ENCODE data around the gene MGAT5B. TPM values are rescaled to one million over a fixed set of nuclear protein-coding genes. Genes with fewer than 3 reads are reported as not detected.

MGAT5B gene
- total and polyA plus RNA-seq, 8 donors: 0.10 to 1.7 (median 0.32) TPM; not detected in 4

- no peaks in the 10 kb centered on the region for H3K9me3 ChIP-seq
- no peak overlapping the region for H3K4me3 ChIP-seq
- no peak overlapping the region for H3K27ac ChIP-seq
- no peaks in the 10 kb centered on the region for H3K4me1 ChIP-seq
- intact Hi-C loops (cut with DNase I; ENCODE audit: low total_unique reads): no loop called here
- DNase-seq: no peak
- H3K36me3 ChIP-seq: no peaks in the 10 kb centered on the region
- 87 to 93% (median 89%) methylated on average over 13 to 14 of the region's 14 CpGs for WGBS, 5 donors
- H3K27me3 ChIP-seq: peaks cover 0 to 37% (median 14%) of the 10 kb centered on the region in 3 donors
- TF ChIP-seq POLR2AphosphoS5 (IDR thresholded peaks at IDR 0.05) (no peak), EP300 (IDR thresholded peaks at IDR 0.05) (no peak), CTCF (IDR thresholded peaks at IDR 0.05) (no peak), POLR2A (IDR thresholded peaks at IDR 0.05) (no peak)
These were observed 11.1 kb downstream of the MGAT5B start for GRCh38 chr17:76879254-76879653.

GRCh38 chr17:76879691-76880090 is 11.5 kb downstream of the MGAT5B start:
- H3K4me3 ChIP-seq: no peak overlapping the region
- no peaks in the 10 kb centered on the region for H3K4me1 ChIP-seq
- TF ChIP-seq POLR2A (IDR thresholded peaks at IDR 0.05) (no peak), CTCF (IDR thresholded peaks at IDR 0.05) (no peak), POLR2AphosphoS5 (IDR thresholded peaks at IDR 0.05) (no peak), EP300 (IDR thresholded peaks at IDR 0.05) (no peak)
- intact Hi-C loops (cut with DNase I; ENCODE audit: low total_unique reads): no loop called here
- DNase-seq: no peak
- no peaks in the 10 kb centered on the region for H3K36me3 ChIP-seq
- H3K27me3 ChIP-seq: peaks cover 0 to 39% (median 14%) of the 10 kb centered on the region in 3 donors
- H3K27ac ChIP-seq: no peak overlapping the region
- WGBS, 5 donors: 60 to 65% (median 62%) methylated on average over 9 to 10 of the region's 10 CpGs
- no peaks in the 10 kb centered on the region for H3K9me3 ChIP-seq

GRCh38 chr17:76880268-76880667 is 12.1 kb downstream of the MGAT5B start:
- H3K36me3 ChIP-seq: no peaks in the 10 kb centered on the region
- intact Hi-C loops (cut with DNase I; ENCODE audit: low total_unique reads): no loop called here
- no peaks in the 10 kb centered on the region for H3K4me1 ChIP-seq
- 32 to 44% (median 36%) methylated on average over 8 to 10 of the region's 10 CpGs for WGBS, 5 donors
- peaks cover 0 to 45% (median 14%) of the 10 kb centered on the region in 3 donors for H3K27me3 ChIP-seq
- TF ChIP-seq POLR2A (IDR thresholded peaks at IDR 0.05) (no peak), EP300 (IDR thresholded peaks at IDR 0.05) (no peak), POLR2AphosphoS5 (IDR thresholded peaks at IDR 0.05) (no peak), CTCF (IDR thresholded peaks at IDR 0.05) (no peak)
- H3K9me3 ChIP-seq: no peaks in the 10 kb centered on the region
- no peak overlapping the region for H3K4me3 ChIP-seq
- DNase-seq: no peak
- H3K27ac ChIP-seq: no peak overlapping the region

- Histone ChIP-seq H3K27me3 (peaks cover 0 to 52% (median 14%) of the 10 kb centered on the region in 3 donors), H3K27ac (no peak overlapping the region), H3K9me3 (no peaks in the 10 kb centered on the region), H3K36me3 (no peaks in the 10 kb centered on the region), H3K4me1 (no peaks in the 10 kb centered on the region), H3K4me3 (no peak overlapping the region)
- intact Hi-C loops (cut with DNase I; ENCODE audit: low total_unique reads): no loop called here
- 76 to 87% (median 84%) methylated on average over 11 to 12 of the region's 12 CpGs for WGBS, 5 donors
- no peak for DNase-seq
- TF ChIP-seq POLR2AphosphoS5 (IDR thresholded peaks at IDR 0.05) (no peak), CTCF (IDR thresholded peaks at IDR 0.05) (no peak), EP300 (IDR thresholded peaks at IDR 0.05) (no peak), POLR2A (IDR thresholded peaks at IDR 0.05) (no peak)
These were observed 12.8 kb downstream of the MGAT5B start for GRCh38 chr17:76880971-76881370.

All from stomach (tissue), 9 donors.